ENCODE results near the gene UNC13A. TPM values are rescaled to one million over a fixed set of nuclear protein-coding genes. Genes with fewer than 3 reads are reported as not detected.

UNC13A gene
- total and polyA plus RNA-seq, 12 donors, result 0.02 to 0.72 (median 0.06) TPM; not detected in 2

DNA sequence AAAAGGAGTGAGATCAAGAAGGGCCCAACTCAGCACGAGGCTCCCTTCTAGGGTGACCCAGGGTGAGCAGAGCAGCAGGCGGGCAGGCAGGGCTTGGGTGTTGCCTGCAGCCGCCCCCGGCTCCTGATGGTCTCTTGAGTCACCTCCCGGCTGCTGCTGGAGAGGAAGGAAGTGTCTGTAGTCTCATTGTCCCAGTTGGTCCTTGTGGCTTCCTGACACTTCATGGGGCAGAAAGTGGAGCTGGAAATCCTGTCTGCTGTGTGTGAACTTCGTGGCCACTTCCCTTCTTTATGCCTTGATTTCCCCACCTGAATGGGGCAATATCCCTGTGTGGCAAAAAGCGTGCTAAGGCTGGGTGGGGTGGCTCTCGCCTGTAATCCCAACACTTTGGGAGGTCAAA lies 33.7 kb upstream of the UNC13A start:
- intact Hi-C loops (cut with DNase I), result no loop called here
- peak overlapping the region in 5 of 10 donors; percentile 91 to 96 (median 95) for H3K4me3 ChIP-seq
- ATAC-seq, result peak; percentile 28 to 81 (median 65)

DNA sequence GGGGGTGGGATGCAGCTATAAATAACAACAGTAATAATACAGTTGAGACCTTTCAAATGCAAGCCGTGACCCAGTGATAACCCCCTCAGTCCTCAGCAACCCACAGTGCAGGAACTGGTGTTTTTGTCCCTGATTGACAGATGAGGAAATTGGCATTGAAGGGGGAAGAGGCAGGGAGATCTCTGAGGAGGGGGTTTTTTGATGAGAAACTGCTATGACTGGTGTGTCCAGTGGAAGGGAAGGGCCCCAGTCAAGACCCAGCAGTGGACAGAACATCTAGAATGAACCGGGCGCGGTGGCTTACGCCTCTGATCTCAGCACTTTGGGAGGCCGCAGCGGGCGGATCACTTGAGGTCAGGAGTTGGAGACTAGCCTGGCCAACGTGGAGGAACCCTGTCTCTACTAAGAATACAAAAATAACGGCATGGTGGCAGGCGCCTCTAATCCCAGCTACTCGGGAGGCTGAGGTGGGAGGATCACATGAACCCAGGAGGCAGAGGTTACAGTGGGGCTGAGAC lies 33.0 kb upstream of the UNC13A start:
- H3K36me3 ChIP-seq, result peaks cover 0 to 42% (median 18%) of the 10 kb centered on the region in 9 donors
- H3K4me1 ChIP-seq, result peaks cover 14 to 60% (median 57%) of the 10 kb centered on the region in 9 donors
- WGBS, 2 donors, result 69 to 71% methylated on average over 12 of the region's 12 CpGs
- ATAC-seq (no peak), DNase-seq (no peak)
- peak overlapping the region in 8 of 10 donors; percentile 90 to 98 (median 96) for H3K4me3 ChIP-seq
- H3K9me3 ChIP-seq, result no peaks in the 10 kb centered on the region
- H3K27ac ChIP-seq, result peak overlapping the region in 9 of 10 donors; percentile 7 to 92 (median 59)
- H3K27me3 ChIP-seq, result no peaks in the 10 kb centered on the region
- intact Hi-C loops (cut with DNase I), result no loop called here
- TF ChIP-seq, protein P1, sequence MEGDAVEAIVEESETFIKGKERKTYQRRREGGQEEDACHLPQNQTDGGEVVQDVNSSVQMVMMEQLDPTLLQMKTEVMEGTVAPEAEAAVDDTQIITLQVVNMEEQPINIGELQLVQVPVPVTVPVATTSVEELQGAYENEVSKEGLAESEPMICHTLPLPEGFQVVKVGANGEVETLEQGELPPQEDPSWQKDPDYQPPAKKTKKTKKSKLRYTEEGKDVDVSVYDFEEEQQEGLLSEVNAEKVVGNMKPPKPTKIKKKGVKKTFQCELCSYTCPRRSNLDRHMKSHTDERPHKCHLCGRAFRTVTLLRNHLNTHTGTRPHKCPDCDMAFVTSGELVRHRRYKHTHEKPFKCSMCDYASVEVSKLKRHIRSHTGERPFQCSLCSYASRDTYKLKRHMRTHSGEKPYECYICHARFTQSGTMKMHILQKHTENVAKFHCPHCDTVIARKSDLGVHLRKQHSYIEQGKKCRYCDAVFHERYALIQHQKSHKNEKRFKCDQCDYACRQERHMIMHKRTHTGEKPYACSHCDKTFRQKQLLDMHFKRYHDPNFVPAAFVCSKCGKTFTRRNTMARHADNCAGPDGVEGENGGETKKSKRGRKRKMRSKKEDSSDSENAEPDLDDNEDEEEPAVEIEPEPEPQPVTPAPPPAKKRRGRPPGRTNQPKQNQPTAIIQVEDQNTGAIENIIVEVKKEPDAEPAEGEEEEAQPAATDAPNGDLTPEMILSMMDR (IDR thresholded peaks at IDR 0.05), result no peak

More for the DNA sequence above, 33.7 kb upstream of the UNC13A start:
- H3K9me3 ChIP-seq, result no peaks in the 10 kb centered on the region
- peaks cover 14 to 59% (median 54%) of the 10 kb centered on the region in 9 donors for H3K4me1 ChIP-seq
- H3K27ac ChIP-seq, result peak overlapping the region in 9 of 10 donors; percentile 28 to 92 (median 63)
- TF ChIP-seq, protein P1 (IDR thresholded peaks at IDR 0.05), result no peak
- peaks cover 0 to 48% (median 23%) of the 10 kb centered on the region in 9 donors for H3K36me3 ChIP-seq
- H3K27me3 ChIP-seq, result no peaks in the 10 kb centered on the region
- peak; percentile 31 to 46 for DNase-seq
- 36 to 49% methylated on average over 8 of the region's 8 CpGs for WGBS, 2 donors

DNA sequence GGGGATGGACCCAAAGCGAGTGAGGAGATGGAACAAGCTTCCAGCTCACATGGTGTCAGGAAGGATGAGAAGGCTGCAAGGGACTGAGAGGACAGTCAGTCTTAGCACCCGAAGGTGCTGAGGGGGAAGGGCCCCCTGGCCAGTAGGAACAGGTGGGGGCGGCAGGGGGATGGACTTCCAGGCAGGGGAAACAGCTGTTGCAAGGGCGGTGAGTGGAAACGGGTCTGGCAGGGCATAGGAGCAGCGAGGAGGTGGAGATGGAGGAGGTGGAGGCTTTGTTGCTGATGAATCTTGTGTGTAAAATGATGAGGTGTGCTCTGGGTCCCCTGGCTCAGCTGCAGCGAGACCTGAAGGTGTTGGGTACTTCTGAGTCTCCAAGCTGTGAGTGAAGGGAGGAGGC lies 32.3 kb upstream of the UNC13A start:
- no peaks in the 10 kb centered on the region for H3K9me3 ChIP-seq
- intact Hi-C loops (cut with DNase I), result no loop called here
- peak overlapping the region; percentile 83 to 98 (median 94) for H3K4me3 ChIP-seq
- peaks cover 14 to 60% (median 57%) of the 10 kb centered on the region in 9 donors for H3K4me1 ChIP-seq
- no peaks in the 10 kb centered on the region for H3K27me3 ChIP-seq
- DNase-seq (no peak), ATAC-seq (no peak)
- TF ChIP-seq, protein P1 (IDR thresholded peaks at IDR 0.05), result no peak
- 19 to 21% methylated on average over 7 of the region's 7 CpGs for WGBS, 2 donors
- peak overlapping the region in 7 of 10 donors; percentile 28 to 92 (median 71) for H3K27ac ChIP-seq
- peaks cover 0 to 34% (median 12%) of the 10 kb centered on the region in 9 donors for H3K36me3 ChIP-seq

DNA sequence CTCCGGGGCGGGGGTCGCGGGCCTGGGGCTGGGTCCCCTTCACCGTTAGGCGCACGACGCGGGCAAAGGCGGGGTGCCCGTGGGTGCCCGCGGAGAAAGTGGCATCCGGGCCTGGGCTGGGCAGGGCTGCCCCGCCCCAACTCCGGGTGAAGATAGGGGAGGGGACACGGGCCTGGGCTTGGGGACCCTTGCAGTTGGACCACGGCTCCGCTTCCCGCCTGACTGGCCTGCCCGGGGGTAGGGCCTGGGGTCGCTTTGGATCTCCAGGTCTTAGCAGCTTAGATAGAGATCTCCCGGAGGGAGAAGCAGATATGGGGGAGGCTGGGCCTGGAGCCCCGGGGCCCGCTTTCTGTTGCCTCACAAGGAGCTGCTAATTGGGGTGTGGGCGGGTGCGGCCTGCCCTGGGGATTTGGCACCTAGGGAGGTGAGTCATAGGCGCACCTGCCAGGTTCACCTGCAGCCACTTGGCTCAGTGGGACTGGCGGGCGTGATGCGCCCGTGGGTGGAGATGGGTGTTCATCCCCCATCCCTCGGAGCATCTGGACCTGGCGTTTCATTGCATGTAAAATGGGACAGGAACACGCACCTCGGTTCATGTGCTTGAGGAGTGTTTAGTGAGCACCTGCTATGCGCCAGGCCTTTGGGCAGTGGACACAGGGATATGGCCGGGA lies 31.7 kb upstream of the UNC13A start:
- Histone ChIP-seq H3K36me3 (peaks cover 0 to 29% (median 8%) of the 10 kb centered on the region in 9 donors), H3K27ac (peak overlapping the region; percentile 31 to 92 (median 72)), H3K4me1 (peaks cover 14 to 60% (median 57%) of the 10 kb centered on the region in 9 donors), H3K4me3 (peak overlapping the region; percentile 83 to 98 (median 94)), H3K27me3 (no peaks in the 10 kb centered on the region), H3K9me3 (no peaks in the 10 kb centered on the region)
- ATAC-seq (no peak), DNase-seq (peak in 1 of 2 donors; percentile 24)
- WGBS, 2 donors, result 5 to 6% methylated on average over 38 of the region's 38 CpGs
- TF ChIP-seq, protein P1 (IDR thresholded peaks at IDR 0.05), result no peak
- intact Hi-C loops (cut with DNase I), result loop anchor here in 1 of 10 donors (5.0 kb wide), 1 partner anchor 57 kb away; no protein-coding TSS in a partner anchor
